H9 (cell line): Measurements from ENCODE around the gene CYBC1. TPM values are rescaled to one million over a fixed set of nuclear protein-coding genes. Genes with fewer than 3 reads are reported as not detected.

ENCODE experiments used
- DNase-seq: peaks from one replicate; pipeline ENCODE4 v3.0.0-alpha.2; 2017
- H2AFZ ChIP-seq: one replicate; pipeline ENCODE4 v1.6.1; 2013; ENCODE audit warnings: mild to moderate bottlenecking, low read length, control low read depth, moderate library complexity
- H2AK5ac ChIP-seq: 2 replicates; pipeline ENCODE4 v1.6.1; 2013; ENCODE audit warnings: low read length, control low read depth, mixed read lengths; ENCODE audit not compliant: insufficient read length
- H2BK120ac ChIP-seq: one replicate; pipeline ENCODE4 v1.6.1; 2013; ENCODE audit warnings: low read depth, mild to moderate bottlenecking, low read length, control low read depth, inconsistent platforms; ENCODE audit not compliant: poor library complexity, severe bottlenecking
- H2BK12ac ChIP-seq: 2 replicates; pipeline ENCODE4 v1.6.1; 2013; ENCODE audit warnings: low read length, control low read depth, mixed read lengths, low read depth; ENCODE audit not compliant: insufficient read length
- H2BK15ac ChIP-seq: 2 replicates; pipeline ENCODE4 v1.6.1; 2013; ENCODE audit warnings: low read depth, low read length, control low read depth
- H2BK20ac ChIP-seq: one replicate; pipeline ENCODE4 v1.6.1; 2013; ENCODE audit warnings: low read depth, mild to moderate bottlenecking, low read length, control low read depth, inconsistent platforms; ENCODE audit not compliant: poor library complexity, severe bottlenecking
- H2BK5ac ChIP-seq: 2 replicates; pipeline ENCODE4 v1.6.1; 2013; ENCODE audit warnings: low read length, control low read depth, mixed read lengths; ENCODE audit not compliant: insufficient read length
- H3K14ac ChIP-seq: 2 replicates; pipeline ENCODE4 v1.6.1; 2013; ENCODE audit warnings: low read length, control low read depth; ENCODE audit not compliant: insufficient read depth
- H3K18ac ChIP-seq: 2 replicates; pipeline ENCODE4 v1.6.1; 2013; ENCODE audit warnings: low read depth, mild to moderate bottlenecking, mixed read lengths, low read length, control low read depth; ENCODE audit not compliant: insufficient read length
- H3K23ac ChIP-seq: 2 replicates; pipeline ENCODE4 v1.6.1; 2013; ENCODE audit warnings: low read length, control low read depth, mixed read lengths, low read depth; ENCODE audit not compliant: insufficient read length
- H3K23me2 ChIP-seq: 2 replicates; pipeline ENCODE4 v1.6.1; 2013; ENCODE audit warnings: low read depth, mild to moderate bottlenecking, mixed read lengths, low read length, control low read depth; ENCODE audit not compliant: insufficient read length, poor library complexity, severe bottlenecking
- H3K27ac ChIP-seq: 2 replicates; pipeline ENCODE4 v1.5.1; 2013; ENCODE audit warnings: low read length, control low read depth, mixed read lengths, low read depth; ENCODE audit not compliant: insufficient read length
- H3K27me3 ChIP-seq: 2 replicates; pipeline ENCODE4 v1.6.1; 2013; ENCODE audit warnings: low read length, control low read depth, inconsistent platforms; ENCODE audit not compliant: insufficient read depth
- H3K4ac ChIP-seq: 2 replicates; pipeline ENCODE4 v1.6.1; 2013; ENCODE audit warnings: low read depth, mild to moderate bottlenecking, control low read depth, inconsistent platforms, low read length, moderate library complexity
- H3K4me1 ChIP-seq: 2 replicates; pipeline ENCODE4 v1.6.1; 2013; ENCODE audit warnings: low read length, control low read depth, inconsistent platforms; ENCODE audit not compliant: insufficient read depth
- H3K4me2 ChIP-seq: 2 replicates; pipeline ENCODE4 v1.6.1; 2013; ENCODE audit warnings: low read length, control low read depth, mixed read lengths; ENCODE audit not compliant: insufficient read length, insufficient read depth
- H3K56ac ChIP-seq: 2 replicates; pipeline ENCODE4 v1.6.1; 2013; ENCODE audit warnings: low read depth, mild to moderate bottlenecking, mixed read lengths, low read length, control low read depth; ENCODE audit not compliant: insufficient read length
- H3K79me1 ChIP-seq: 2 replicates; pipeline ENCODE4 v1.6.1; 2013; ENCODE audit warnings: low read depth, mild to moderate bottlenecking, moderate library complexity, low read length, control low read depth, inconsistent platforms; ENCODE audit not compliant: insufficient read depth, poor library complexity, severe bottlenecking
- H3K79me2 ChIP-seq: 2 replicates; pipeline ENCODE4 v1.6.1; 2013; ENCODE audit warnings: low read length, control low read depth, inconsistent platforms; ENCODE audit not compliant: insufficient read depth
- H3K9ac ChIP-seq: 2 replicates; pipeline ENCODE4 v1.6.1; 2013; ENCODE audit warnings: low read length, control low read depth, mixed read lengths; ENCODE audit not compliant: insufficient read length; ENCODE audit errors: extremely low read depth
- H3K9me3 ChIP-seq: one replicate; pipeline ENCODE4 v1.6.1; 2013; ENCODE audit warnings: low read depth, low read length, inconsistent platforms; ENCODE audit not compliant: control insufficient read depth
- H3T11ph ChIP-seq: one replicate; pipeline ENCODE4 v1.6.1; 2013; ENCODE audit warnings: mild to moderate bottlenecking, low read length, control low read depth, inconsistent platforms
- H4K20me1 ChIP-seq: one replicate; pipeline ENCODE4 v1.6.1; 2013; ENCODE audit not compliant: control insufficient read depth, insufficient read length, insufficient read depth
- H4K5ac ChIP-seq: 2 replicates; pipeline ENCODE4 v1.6.1; 2013; ENCODE audit warnings: low read depth, mild to moderate bottlenecking, mixed read lengths, low read length, control low read depth; ENCODE audit not compliant: insufficient read length
- H4K8ac ChIP-seq: replicated peaks from 2 replicates; pipeline ENCODE4 v1.6.1; 2013; ENCODE audit warnings: low read length, control low read depth, mixed read lengths, low read depth; ENCODE audit not compliant: insufficient read length
- H4K91ac ChIP-seq: 2 replicates; pipeline ENCODE4 v1.6.1; 2013; ENCODE audit warnings: low read depth, mild to moderate bottlenecking, moderate library complexity, mixed read lengths, low read length, control low read depth; ENCODE audit not compliant: insufficient read length
- H3K27ac Mint-ChIP-seq, 3 experiments: 2 replicates in 2 of 3; 3 replicates in 1 of 3; pipeline ENCODE4 v1.8.0; 2020 to 2021; ENCODE audit warnings: mixed read lengths in 3 of 3, mild to moderate bottlenecking in 1 of 3, moderate library complexity in 1 of 3
- H3K27me3 Mint-ChIP-seq: 2 replicates; pipeline ENCODE4 v1.8.0; 2021; ENCODE audit warnings: low read depth, mild to moderate bottlenecking, moderate library complexity, mixed read lengths
- H3K36me3 Mint-ChIP-seq, 3 experiments: 2 replicates in 2 of 3; 3 replicates in 1 of 3; pipeline ENCODE4 v1.8.0; 2020 to 2021; ENCODE audit warnings: low read depth in 3 of 3, mixed read lengths in 3 of 3; ENCODE audit not compliant: insufficient read depth in 1 of 3
- H3K4me1 Mint-ChIP-seq, 2 experiments: 2 replicates each; pipeline ENCODE4 v1.8.0; 2020; ENCODE audit warnings: mixed read lengths in 2 of 2
- H3K4me3 Mint-ChIP-seq, 2 experiments: 2 replicates in 1 of 2; 3 replicates in 1 of 2; pipeline ENCODE4 v1.8.0; 2020 to 2021; ENCODE audit warnings: mild to moderate bottlenecking in 2 of 2, mixed read lengths in 2 of 2, moderate library complexity in 1 of 2
- H3K9me3 Mint-ChIP-seq, 2 experiments: 2 replicates in 1 of 2; 3 replicates in 1 of 2; pipeline ENCODE4 v1.8.0; 2020; ENCODE audit warnings: mild to moderate bottlenecking in 2 of 2, mixed read lengths in 2 of 2, moderate library complexity in 1 of 2
- CTCF ChIP-seq: fragments of 200-600 bp; sonication (generic); conservative IDR thresholded peaks from 3 replicates; pipeline ENCODE4 v1.8.0; 2021; ENCODE audit warnings: antibody characterized with exemption, mild to moderate bottlenecking
- WGBS: extraction: QIAGEN DNeasy Blood & Tissue Kit; methylation state at CpG from one replicate; pipeline ENCODE4 v1.1.7; 2013; ENCODE audit warnings: missing lambda C conversion rate, low lambda C conversion rate, mixed read lengths; ENCODE audit not compliant: insufficient read length; ENCODE audit errors: extremely low coverage; 5-methylcytosine and 5-hydroxymethylcytosine counted together
- total RNA-seq: library from RNA; stranded (reverse); gene quantifications from 2 replicates; pipeline ENCODE4 v1.2.1, GENCODE V29; 2021

The CYBC1 gene
- total RNA-seq, 1 experiment from 2014 or later: 81.7 TPM

GRCh38 chr17:82463391-82463790, 12.8 kb upstream of the CYBC1 start:
- no peak overlapping the region for H3K23ac ChIP-seq
- no peak overlapping the region for H3K27ac ChIP-seq
- Mint-ChIP-seq H3K9me3 (no peaks in the 10 kb centered on the region; a peak in 2 of 5 replicates), H3K27me3 (no peaks in the 10 kb centered on the region), H3K4me1 (peaks cover 2 to 4% of the 10 kb centered on the region in 2 experiments; a peak in 2 of 4 replicates), H3K27ac (peak overlapping the region in 1 of 3 experiments; percentile 63; a peak in 2 of 7 replicates), H3K36me3 (peaks cover 30 to 74% (median 74%) of the 10 kb centered on the region in 3 experiments), H3K4me3 (no peak overlapping the region)
- no peak overlapping the region for H3K56ac ChIP-seq
- no peaks in the 10 kb centered on the region for H4K20me1 ChIP-seq
- no peak overlapping the region for H3K4ac ChIP-seq
- no peaks in the 10 kb centered on the region for H3K79me1 ChIP-seq
- no CpG with 5 or more reads among the region's 6 CpGs for WGBS
- H2BK20ac ChIP-seq: no peak overlapping the region
- no peak for TF ChIP-seq CTCF
- H3K23me2 ChIP-seq: peaks cover 6% of the 10 kb centered on the region
- H3K4me1 ChIP-seq: no peaks in the 10 kb centered on the region
- H3K79me2 ChIP-seq: no peaks in the 10 kb centered on the region
- no peak overlapping the region for H3K4me2 ChIP-seq
- no peak overlapping the region for H3K18ac ChIP-seq
- H4K91ac ChIP-seq: no peak overlapping the region
- H2BK15ac ChIP-seq: no peak overlapping the region
- no peak overlapping the region for H4K5ac ChIP-seq
- no peak overlapping the region for H2BK5ac ChIP-seq
- H4K8ac ChIP-seq: no peak overlapping the region
- DNase-seq: no peak
- no peak overlapping the region for H2BK120ac ChIP-seq
- H3K27me3 ChIP-seq: no peaks in the 10 kb centered on the region
- H2AK5ac ChIP-seq: no peak overlapping the region
- H2AFZ ChIP-seq: no peak overlapping the region
- H2BK12ac ChIP-seq: no peak overlapping the region
- H3K9me3 ChIP-seq: no peaks in the 10 kb centered on the region
- no peak overlapping the region for H3K9ac ChIP-seq
- H3T11ph ChIP-seq: no peak overlapping the region
- no peak overlapping the region for H3K14ac ChIP-seq
